Panc1 (cell line): Measurements from ENCODE around the gene PITRM1. TPM values are rescaled to one million over a fixed set of nuclear protein-coding genes. Genes with fewer than 3 reads are reported as not detected.
A peak's percentile ranks its signal among the peaks of the same experiment; 100 is the strongest.

Source experiments
- ATAC-seq: fragments of 200-7000 bp; cut with Tn5 transposase; 2 replicates; pipeline ENCODE4 v1.9.1; 2020; ENCODE audit warnings: mild to moderate bottlenecking, moderate library complexity
- BruUV-seq: library from RNA; stranded (reverse); fragments of 400-500 nt; replicated peaks from 2 replicates; lab custom pipeline; 2021; lab: Mats Ljungman, UMichigan
- CTCF ChIA-PET: fragments of 300-600 bp; sonication (Branson Sonifier 250); formaldehyde crosslinking; loops from one replicate; lab custom pipeline; 2022; ENCODE audit warnings: antibody characterized with exemption; lab: Charles Lee
- POLR2A ChIA-PET: fragments of 300-600 bp; sonication (Branson Sonifier 250); formaldehyde crosslinking; loops from one replicate; lab custom pipeline; 2022; ENCODE audit warnings: antibody characterized with exemption; lab: Charles Lee
- DNase-seq: peaks from one replicate; pipeline ENCODE4 v3.0.0-alpha.2; 2010; ENCODE audit warnings: low read depth, low spot score
- H3K27ac ChIP-seq: 2 replicates; pipeline ENCODE4 v1.5.1; 2011; ENCODE audit warnings: mild to moderate bottlenecking, low read length, inconsistent platforms
- H3K27me3 ChIP-seq: fragments of 200-500 bp; sonication (Bioruptor generic); 2 replicates; pipeline ENCODE4 v1.6.0; 2014; ENCODE audit warnings: low read length, inconsistent platforms; ENCODE audit not compliant: control insufficient read depth, insufficient read depth
- H3K36me3 ChIP-seq: fragments of 200-500 bp; sonication (Bioruptor generic); 2 replicates; pipeline ENCODE4 v1.5.1; 2014; ENCODE audit warnings: inconsistent platforms, mild to moderate bottlenecking, low read length, moderate library complexity; ENCODE audit not compliant: control insufficient read depth, insufficient read depth
- H3K4me1 ChIP-seq: 2 replicates; pipeline ENCODE4 v1.5.1; 2011; ENCODE audit warnings: inconsistent platforms, mild to moderate bottlenecking, low read length, moderate library complexity; ENCODE audit not compliant: control insufficient read depth, insufficient read depth
- H3K4me3 ChIP-seq, 2 experiments: 2 replicates each; pipeline ENCODE4 v1.5.1; 2011 to 2012; ENCODE audit warnings: low read depth in 2 of 2, low read length in 2 of 2, mild to moderate bottlenecking in 2 of 2, inconsistent platforms in 1 of 2, moderate library complexity in 1 of 2
- H3K9me3 ChIP-seq: fragments of 200-500 bp; sonication (Bioruptor generic); 2 replicates; pipeline ENCODE4 v1.5.1; 2014; ENCODE audit warnings: low read depth, mild to moderate bottlenecking, inconsistent platforms, low read length, moderate library complexity; ENCODE audit not compliant: control insufficient read depth, insufficient read depth
- CTCF ChIP-seq: fragments of 450-650 bp; IDR thresholded peaks from 2 replicates; pipeline ENCODE4 v1.5.1; 2017; ENCODE audit warnings: mild to moderate bottlenecking
- POLR2AphosphoS5 ChIP-seq: IDR thresholded peaks from 2 replicates; pipeline ENCODE4 v1.6.1; 2012; ENCODE audit warnings: mild to moderate bottlenecking, low read depth, low read length, moderate library complexity
- REST ChIP-seq, 2 experiments: IDR thresholded peaks; 2 replicates each; pipeline ENCODE4 v1.6.1; 2011 to 2012; ENCODE audit warnings: low read depth in 2 of 2, control low read depth in 1 of 2, low read length in 1 of 2, mild to moderate bottlenecking in 1 of 2, moderate library complexity in 1 of 2; ENCODE audit not compliant: insufficient read depth in 1 of 2
- SIN3A ChIP-seq: IDR thresholded peaks from 2 replicates; pipeline ENCODE4 v1.6.1; 2012; ENCODE audit warnings: low read depth, mild to moderate bottlenecking, low read length, moderate library complexity, borderline replicate concordance; ENCODE audit not compliant: insufficient read depth
- TCF7L2 ChIP-seq: IDR thresholded peaks from 2 replicates; pipeline ENCODE4 v1.6.1; 2011; ENCODE audit warnings: mild to moderate bottlenecking, low read depth, low read length, inconsistent platforms
- in situ Hi-C: cut with HindIII; loops from 2 replicates; pipeline ENCODE4 v1.10.0; 2016; ENCODE audit warnings: low sequenced_read_pairs, low pct_unique_long_range_greater_than_20kb
- intact Hi-C: fragments of 100-400 bp; cut with micrococcal nuclease; formaldehyde crosslinking; loops from one replicate; pipeline ENCODE4 v1.10.0; 2022; ENCODE audit not compliant: unreplicated experiment
- total RNA-seq: library from RNA; stranded (reverse); gene quantifications from one replicate; pipeline ENCODE4 v1.2.1, GENCODE V29; 2021; ENCODE audit not compliant: unreplicated experiment

The PITRM1 gene
- total RNA-seq, 1 experiment from 2014 or later: 63.5 TPM

GRCh38 chr10:3100093-3100792 is 72.3 kb downstream of the PITRM1 start:
- Histone ChIP-seq H3K4me3 (no peak overlapping the region), H3K36me3 (peaks cover 7% of the 10 kb centered on the region), H3K27ac (no peak overlapping the region), H3K9me3 (no peaks in the 10 kb centered on the region), H3K27me3 (no peaks in the 10 kb centered on the region), H3K4me1 (peaks cover 19% of the 10 kb centered on the region)
- BruUV-seq: TSS peak; percentile 35
- DNase-seq: no peak
- in situ Hi-C loops: no loop called here
- TF ChIP-seq SIN3A (no peak), CTCF (no peak), REST (IDR thresholded peaks at IDR 0.05; ENCODE audit: insufficient read depth in 1 of 2, low read depth in 2 of 2, low read length in 1 of 2) (no peak), TCF7L2 (no peak), POLR2AphosphoS5 (no peak)
- CTCF ChIA-PET: no interaction called here
- no peak for ATAC-seq
- intact Hi-C loops: no loop called here
- POLR2A ChIA-PET: no interaction called here

- POLR2A ChIA-PET: no interaction called here
- in situ Hi-C loops (no loop called here), intact Hi-C loops (no loop called here)
- ATAC-seq (no peak), DNase-seq (no peak)
- CTCF ChIA-PET: no interaction called here
- Histone ChIP-seq H3K9me3 (no peaks in the 10 kb centered on the region), H3K27me3 (no peaks in the 10 kb centered on the region), H3K4me3 (no peak overlapping the region), H3K36me3 (peaks cover 7% of the 10 kb centered on the region), H3K4me1 (peaks cover 24% of the 10 kb centered on the region), H3K27ac (peak overlapping the region; percentile 40; the same call in 1 of the 2 replicates)
- BruUV-seq: no TSS peak
- TF ChIP-seq SIN3A (no peak), TCF7L2 (no peak)
These were observed 73.1 kb downstream of the PITRM1 start for GRCh38 chr10:3099291-3100092.

GRCh38 chr10:3098689-3099088 is 73.9 kb downstream of the PITRM1 start:
- in situ Hi-C loops (no loop called here), intact Hi-C loops (no loop called here)
- Histone ChIP-seq H3K9me3 (no peaks in the 10 kb centered on the region), H3K27me3 (no peaks in the 10 kb centered on the region), H3K4me1 (peaks cover 32% of the 10 kb centered on the region), H3K27ac (peak overlapping the region; percentile 40), H3K4me3 (no peak overlapping the region), H3K36me3 (peaks cover 7% of the 10 kb centered on the region)
- no peak for ATAC-seq
- ChIA-PET CTCF (no interaction called here), POLR2A (no interaction called here)
- no peak for DNase-seq
- TF ChIP-seq REST (IDR thresholded peaks at IDR 0.05; ENCODE audit: insufficient read depth in 1 of 2, low read depth in 2 of 2, low read length in 1 of 2) (no peak), POLR2AphosphoS5 (no peak), CTCF (no peak), TCF7L2 (no peak), SIN3A (no peak)
- no TSS peak for BruUV-seq
